Activated CD4-positive, alpha-beta T cell treated with anti-CD3 and anti-CD28 coated beads, Interleukin-2, amount 50 U/mL, for 4 hours (primary cell): ENCODE data around the gene CERK.
A peak's percentile ranks its signal among the peaks of the same experiment; 100 is the strongest.
"Not testable (repeated sequence)": the region's sequence is repeated elsewhere in the genome, so short reads cannot be mapped to it uniquely, and the experiment has no call there.

Experiments used
- DNase-seq, 2 experiments: peaks; one replicate each; pipeline ENCODE4 v3.0.0-alpha.2; 2020

Gene CERK

GRCh38 chr22:46737976-46738646, at the start of gene CERK:
Gene CERK, minus strand, starts transcription at chr22:46738252. Its CDS starts 104 bp downstream, at chr22:46738148.
- peak; percentile 67 to 68 for DNase-seq

- no peak for DNase-seq
These were observed 45.7 kb upstream of the CERK start for GRCh38 chr22:46783721-46784120.

GRCh38 chr22:46782200-46782599, 44.1 kb upstream of the CERK start:
- not testable (repeated sequence) for DNase-seq

- no peak for DNase-seq
These were observed 43.2 kb upstream of the CERK start for GRCh38 chr22:46781291-46781690.

- DNase-seq: no peak
These were observed 42.4 kb upstream of the CERK start for GRCh38 chr22:46780453-46780852.

GRCh38 chr22:46779651-46780050, 41.6 kb upstream of the CERK start:
- no peak for DNase-seq

GRCh38 chr22:46779023-46779422, 41.0 kb upstream of the CERK start:
- no peak for DNase-seq

GRCh38 chr22:46777609-46777970, 39.5 kb upstream of the CERK start:
- peak; percentile 25 to 37 for DNase-seq

GRCh38 chr22:46776876-46777608, 39.0 kb upstream of the CERK start:
- no peak for DNase-seq

GRCh38 chr22:46775850-46776826, 38.1 kb upstream of the CERK start:
- no peak for DNase-seq

- no peak for DNase-seq
These were observed 37.2 kb upstream of the CERK start for GRCh38 chr22:46774980-46775849.

GRCh38 chr22:46774253-46774979, 36.4 kb upstream of the CERK start:
- no peak for DNase-seq

- DNase-seq: no peak
These were observed 35.0 kb upstream of the CERK start for GRCh38 chr22:46773076-46773475.

- no peak for DNase-seq
These were observed 32.7 kb upstream of the CERK start for GRCh38 chr22:46770726-46771125.

- DNase-seq: no peak
These were observed 32.1 kb upstream of the CERK start for GRCh38 chr22:46770151-46770641.

GRCh38 chr22:46769706-46770105, 31.7 kb upstream of the CERK start:
- no peak for DNase-seq

GRCh38 chr22:46769191-46769675, 31.2 kb upstream of the CERK start:
- no peak for DNase-seq

GRCh38 chr22:46767249-46767985, 29.4 kb upstream of the CERK start:
- DNase-seq: no peak

- no peak for DNase-seq
These were observed 28.6 kb upstream of the CERK start for GRCh38 chr22:46766611-46767010.

- DNase-seq: no peak
These were observed 26.9 kb upstream of the CERK start for GRCh38 chr22:46764779-46765485.
